Measurements from ENCODE around the gene TOP3B. TPM values are rescaled to one million over a fixed set of nuclear protein-coding genes. Genes with fewer than 3 reads are reported as not detected.

TOP3B gene
- total RNA-seq, 1 experiment from 2014 or later, result 23.9 TPM

GRCh38 chr22:21995660-21996059 lies 13.1 kb upstream of the TOP3B start:
- H4K20me1 ChIP-seq (ENCODE audit: insufficient read depth), result no peaks in the 10 kb centered on the region
- CTCF ChIA-PET, result no interaction called here
- H3K27ac ChIP-seq, result no peak overlapping the region
- no peak for TF ChIP-seq EZH2 (IDR thresholded peaks at IDR 0.05; ENCODE audit: low read depth)
- no peak for TF ChIP-seq CTCF (conservative IDR thresholded peaks at IDR 0.05)
- POLR2A ChIA-PET (ENCODE audit: unreplicated experiment), result no interaction called here
- no peak for DNase-seq
- H3K9me3 ChIP-seq (ENCODE audit: insufficient read depth, low read depth), result no peaks in the 10 kb centered on the region
- H3K36me3 ChIP-seq (ENCODE audit: low read depth), result no peaks in the 10 kb centered on the region
- no peaks in the 10 kb centered on the region for H3K79me2 ChIP-seq (ENCODE audit: low read depth)
- no peaks in the 10 kb centered on the region for H3K4me1 ChIP-seq (replicated peaks; ENCODE audit: insufficient read depth)
- no peaks in the 10 kb centered on the region for H3K9me2 ChIP-seq (ENCODE audit: insufficient read depth)
- BruUV-seq (replicated peaks), result no TSS peak
- H3K4me2 ChIP-seq, result no peak overlapping the region
- H2AFZ ChIP-seq, result no peak overlapping the region
- H3K4me3 ChIP-seq, result no peak overlapping the region
- H3K27me3 ChIP-seq (ENCODE audit: insufficient read depth, low read depth), result peaks cover 15% of the 10 kb centered on the region
- intact Hi-C loops (cut with micrococcal nuclease; ENCODE audit: unreplicated experiment), result no loop called here
- no peaks in the 10 kb centered on the region for H3F3A ChIP-seq (ENCODE audit: insufficient read depth, low read depth)

- H3K4me2 ChIP-seq, result no peak overlapping the region
- no peaks in the 10 kb centered on the region for H3K4me1 ChIP-seq (replicated peaks; ENCODE audit: insufficient read depth)
- BruUV-seq (replicated peaks), result no TSS peak
- no peaks in the 10 kb centered on the region for H3F3A ChIP-seq (ENCODE audit: insufficient read depth, low read depth)
- H3K9me2 ChIP-seq (ENCODE audit: insufficient read depth), result no peaks in the 10 kb centered on the region
- H3K79me2 ChIP-seq (ENCODE audit: low read depth), result no peaks in the 10 kb centered on the region
- intact Hi-C loops (cut with micrococcal nuclease; ENCODE audit: unreplicated experiment), result no loop called here
- H3K9me3 ChIP-seq (ENCODE audit: insufficient read depth, low read depth), result no peaks in the 10 kb centered on the region
- DNase-seq, result no peak
- H4K20me1 ChIP-seq (ENCODE audit: insufficient read depth), result no peaks in the 10 kb centered on the region
- no peak overlapping the region for H2AFZ ChIP-seq
- H3K27ac ChIP-seq, result no peak overlapping the region
- ChIA-PET CTCF (no interaction called here), POLR2A (ENCODE audit: unreplicated experiment) (no interaction called here)
- H3K27me3 ChIP-seq (ENCODE audit: insufficient read depth, low read depth), result peaks cover 11% of the 10 kb centered on the region
- no peak overlapping the region for H3K4me3 ChIP-seq
- TF ChIP-seq CTCF (conservative IDR thresholded peaks at IDR 0.05) (no peak), EZH2 (IDR thresholded peaks at IDR 0.05; ENCODE audit: low read depth) (no peak)
- no peaks in the 10 kb centered on the region for H3K36me3 ChIP-seq (ENCODE audit: low read depth)
Observed at GRCh38 chr22:21994881-21995444, 12.4 kb upstream of the TOP3B start.

- ChIA-PET CTCF (no interaction called here), POLR2A (ENCODE audit: unreplicated experiment) (no interaction called here)
- TF ChIP-seq EZH2 (IDR thresholded peaks at IDR 0.05; ENCODE audit: low read depth) (no peak), CTCF (conservative IDR thresholded peaks at IDR 0.05) (no peak)
- BruUV-seq (replicated peaks), result no TSS peak
- no peaks in the 10 kb centered on the region for H3K36me3 ChIP-seq (ENCODE audit: low read depth)
- no peaks in the 10 kb centered on the region for H3K9me3 ChIP-seq (ENCODE audit: insufficient read depth, low read depth)
- H3K27me3 ChIP-seq (ENCODE audit: insufficient read depth, low read depth), result peaks cover 8% of the 10 kb centered on the region
- H3F3A ChIP-seq (ENCODE audit: insufficient read depth, low read depth), result no peaks in the 10 kb centered on the region
- DNase-seq, result no peak
- no peak overlapping the region for H3K4me2 ChIP-seq
- no peak overlapping the region for H3K4me3 ChIP-seq
- H3K27ac ChIP-seq, result no peak overlapping the region
- H2AFZ ChIP-seq, result no peak overlapping the region
- no peaks in the 10 kb centered on the region for H4K20me1 ChIP-seq (ENCODE audit: insufficient read depth)
- no peaks in the 10 kb centered on the region for H3K4me1 ChIP-seq (replicated peaks; ENCODE audit: insufficient read depth)
- no peaks in the 10 kb centered on the region for H3K9me2 ChIP-seq (ENCODE audit: insufficient read depth)
- intact Hi-C loops (cut with micrococcal nuclease; ENCODE audit: unreplicated experiment), result no loop called here
- no peaks in the 10 kb centered on the region for H3K79me2 ChIP-seq (ENCODE audit: low read depth)
Observed at GRCh38 chr22:21992593-21993237, 10.1 kb upstream of the TOP3B start.

All from PC-9 (cell line).